ENCODE measurements around the gene TMC6.
"Not testable (repeated sequence)": the region's sequence is repeated elsewhere in the genome, so short reads cannot be mapped to it uniquely, and the experiment has no call there.

The TMC6 gene

GRCh38 chr17:78172249-78173051, 43.9 kb upstream of the TMC6 start:
- no peak for DNase-seq (ENCODE audit: low read depth)
- TF ChIP-seq CTCF (IDR thresholded peaks at IDR 0.05; ENCODE audit: low read depth, low read length, missing control alignments): no peak
- peak overlapping the region; percentile 70 for H3K4me3 ChIP-seq (ENCODE audit: low read depth, low read length)

GRCh38 chr17:78171591-78172248, 43.2 kb upstream of the TMC6 start:
- H3K4me3 ChIP-seq (ENCODE audit: low read depth, low read length): peak overlapping the region; percentile 70
- DNase-seq (ENCODE audit: low read depth): not testable (repeated sequence)

- peak overlapping the region; percentile 70 for H3K4me3 ChIP-seq (ENCODE audit: low read depth, low read length)
- no peak for TF ChIP-seq CTCF (IDR thresholded peaks at IDR 0.05; ENCODE audit: low read depth, low read length, missing control alignments)
- no peak for DNase-seq (ENCODE audit: low read depth)
Measured at GRCh38 chr17:78170692-78171590, 42.4 kb upstream of the TMC6 start.

GRCh38 chr17:78168903-78169793, 40.6 kb upstream of the TMC6 start:
- DNase-seq (ENCODE audit: low read depth): no peak
- H3K4me3 ChIP-seq (ENCODE audit: low read depth, low read length): peak overlapping the region; percentile 70
- no peak for TF ChIP-seq CTCF (IDR thresholded peaks at IDR 0.05; ENCODE audit: low read depth, low read length, missing control alignments)

GRCh38 chr17:78168242-78168902, 39.8 kb upstream of the TMC6 start, which contains the start of gene SYNGR2:
Gene SYNGR2, plus strand, starts transcription at chr17:78168581. Its CDS starts 36 bp downstream, at chr17:78168617.
- no peak for TF ChIP-seq CTCF (IDR thresholded peaks at IDR 0.05; ENCODE audit: low read depth, low read length, missing control alignments)
- peak within 1 kb of the TSS; percentile 70 for H3K4me3 ChIP-seq (ENCODE audit: low read depth, low read length)
- DNase-seq (ENCODE audit: low read depth): no peak

- no peak for DNase-seq (ENCODE audit: low read depth)
- TF ChIP-seq CTCF (IDR thresholded peaks at IDR 0.05; ENCODE audit: low read depth, low read length, missing control alignments): no peak
- H3K4me3 ChIP-seq (ENCODE audit: low read depth, low read length): no peak overlapping the region
Measured at GRCh38 chr17:78166416-78166815, 37.9 kb upstream of the TMC6 start.
